ENCODE results near the gene SUSD2.
A peak's percentile ranks its signal among the peaks of the same experiment; 100 is the strongest.

Gene SUSD2

DNA sequence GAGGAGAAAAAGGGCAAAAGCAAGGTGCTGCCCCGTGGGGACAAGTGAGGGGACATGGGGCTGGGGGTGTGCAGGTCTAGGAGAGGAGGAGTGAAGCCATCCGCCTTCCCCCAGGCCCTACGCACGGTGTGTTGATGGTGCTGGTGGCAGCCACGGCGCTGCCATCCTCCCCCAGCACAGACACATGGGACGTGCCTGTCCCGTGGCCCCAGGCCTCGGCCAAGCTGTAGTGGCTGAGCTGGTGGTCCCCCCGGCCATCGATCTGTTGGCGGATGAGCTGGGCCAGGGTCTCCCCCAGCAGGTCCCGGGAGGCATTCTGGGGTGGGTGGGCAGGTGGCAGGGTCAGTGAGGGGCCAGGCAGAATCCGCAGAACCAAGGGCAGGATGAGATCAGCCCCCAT lies 44.7 kb downstream of the SUSD2 start (continued):
- TF ChIP-seq, protein P1, sequence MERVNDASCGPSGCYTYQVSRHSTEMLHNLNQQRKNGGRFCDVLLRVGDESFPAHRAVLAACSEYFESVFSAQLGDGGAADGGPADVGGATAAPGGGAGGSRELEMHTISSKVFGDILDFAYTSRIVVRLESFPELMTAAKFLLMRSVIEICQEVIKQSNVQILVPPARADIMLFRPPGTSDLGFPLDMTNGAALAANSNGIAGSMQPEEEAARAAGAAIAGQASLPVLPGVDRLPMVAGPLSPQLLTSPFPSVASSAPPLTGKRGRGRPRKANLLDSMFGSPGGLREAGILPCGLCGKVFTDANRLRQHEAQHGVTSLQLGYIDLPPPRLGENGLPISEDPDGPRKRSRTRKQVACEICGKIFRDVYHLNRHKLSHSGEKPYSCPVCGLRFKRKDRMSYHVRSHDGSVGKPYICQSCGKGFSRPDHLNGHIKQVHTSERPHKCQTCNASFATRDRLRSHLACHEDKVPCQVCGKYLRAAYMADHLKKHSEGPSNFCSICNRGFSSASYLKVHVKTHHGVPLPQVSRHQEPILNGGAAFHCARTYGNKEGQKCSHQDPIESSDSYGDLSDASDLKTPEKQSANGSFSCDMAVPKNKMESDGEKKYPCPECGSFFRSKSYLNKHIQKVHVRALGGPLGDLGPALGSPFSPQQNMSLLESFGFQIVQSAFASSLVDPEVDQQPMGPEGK (CRISPR knock-in tag; IDR thresholded peaks at IDR 0.05; ENCODE audit: borderline replicate concordance), result no peak
- TF ChIP-seq RARB (CRISPR knock-in tag; IDR thresholded peaks at IDR 0.05) (no peak), CSDC2 (CRISPR knock-in tag; IDR thresholded peaks at IDR 0.05) (no peak), ZNF70 (CRISPR knock-in tag; IDR thresholded peaks at IDR 0.05) (no peak)
- TF ChIP-seq, protein P2, sequence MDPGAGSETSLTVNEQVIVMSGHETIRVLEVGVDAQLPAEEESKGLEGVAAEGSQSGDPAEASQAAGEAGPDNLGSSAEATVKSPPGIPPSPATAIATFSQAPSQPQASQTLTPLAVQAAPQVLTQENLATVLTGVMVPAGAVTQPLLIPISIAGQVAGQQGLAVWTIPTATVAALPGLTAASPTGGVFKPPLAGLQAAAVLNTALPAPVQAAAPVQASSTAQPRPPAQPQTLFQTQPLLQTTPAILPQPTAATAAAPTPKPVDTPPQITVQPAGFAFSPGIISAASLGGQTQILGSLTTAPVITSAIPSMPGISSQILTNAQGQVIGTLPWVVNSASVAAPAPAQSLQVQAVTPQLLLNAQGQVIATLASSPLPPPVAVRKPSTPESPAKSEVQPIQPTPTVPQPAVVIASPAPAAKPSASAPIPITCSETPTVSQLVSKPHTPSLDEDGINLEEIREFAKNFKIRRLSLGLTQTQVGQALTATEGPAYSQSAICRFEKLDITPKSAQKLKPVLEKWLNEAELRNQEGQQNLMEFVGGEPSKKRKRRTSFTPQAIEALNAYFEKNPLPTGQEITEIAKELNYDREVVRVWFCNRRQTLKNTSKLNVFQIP (CRISPR knock-in tag; IDR thresholded peaks at IDR 0.05; ENCODE audit: borderline replicate concordance, low read depth), result no peak

DNA sequence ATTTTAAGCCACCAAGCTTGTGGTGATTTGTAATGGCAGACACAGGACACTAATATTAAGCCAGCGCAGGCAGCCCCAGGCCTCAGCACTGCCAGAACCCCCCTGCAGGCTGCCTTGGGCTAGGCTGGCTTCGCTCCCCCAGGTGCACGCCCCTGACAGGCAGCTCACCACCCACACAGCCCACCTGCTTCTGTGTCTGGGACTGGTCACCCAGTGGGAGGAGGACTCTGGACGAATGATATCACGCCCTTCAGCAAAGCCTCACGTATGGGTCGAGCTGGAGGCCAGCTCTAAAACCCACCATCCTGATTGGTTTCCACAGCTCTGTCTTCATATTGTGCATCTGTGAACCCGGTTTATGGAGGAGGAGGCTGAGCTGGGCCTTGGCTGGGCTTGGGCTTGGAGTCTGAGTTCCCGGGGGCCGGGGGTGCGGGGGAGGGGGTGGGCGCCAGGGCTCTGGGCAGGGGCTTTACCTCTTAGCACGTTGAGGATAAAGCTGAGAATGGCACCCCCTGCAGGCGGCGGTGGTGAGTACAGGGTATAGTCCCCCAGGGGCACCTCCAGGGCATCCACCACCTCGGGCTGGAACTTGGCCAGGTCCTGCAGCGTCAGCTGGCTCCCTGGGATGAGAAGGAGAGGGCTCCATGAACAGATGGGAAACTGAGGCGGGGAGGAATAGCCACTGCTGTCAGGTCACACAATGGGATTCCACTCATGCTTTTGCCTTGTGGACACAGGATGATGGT lies 49.8 kb downstream of the SUSD2 start:
- TF ChIP-seq ZNF565 (CRISPR knock-in tag; conservative IDR thresholded peaks at IDR 0.05; ENCODE audit: low read depth), result no peak
- TF ChIP-seq OSR1 (CRISPR knock-in tag; IDR thresholded peaks at IDR 0.05), result no peak
- no peak for TF ChIP-seq PPARA (CRISPR knock-in tag; IDR thresholded peaks at IDR 0.05; ENCODE audit: borderline replicate concordance)
- TF ChIP-seq, protein P3, sequence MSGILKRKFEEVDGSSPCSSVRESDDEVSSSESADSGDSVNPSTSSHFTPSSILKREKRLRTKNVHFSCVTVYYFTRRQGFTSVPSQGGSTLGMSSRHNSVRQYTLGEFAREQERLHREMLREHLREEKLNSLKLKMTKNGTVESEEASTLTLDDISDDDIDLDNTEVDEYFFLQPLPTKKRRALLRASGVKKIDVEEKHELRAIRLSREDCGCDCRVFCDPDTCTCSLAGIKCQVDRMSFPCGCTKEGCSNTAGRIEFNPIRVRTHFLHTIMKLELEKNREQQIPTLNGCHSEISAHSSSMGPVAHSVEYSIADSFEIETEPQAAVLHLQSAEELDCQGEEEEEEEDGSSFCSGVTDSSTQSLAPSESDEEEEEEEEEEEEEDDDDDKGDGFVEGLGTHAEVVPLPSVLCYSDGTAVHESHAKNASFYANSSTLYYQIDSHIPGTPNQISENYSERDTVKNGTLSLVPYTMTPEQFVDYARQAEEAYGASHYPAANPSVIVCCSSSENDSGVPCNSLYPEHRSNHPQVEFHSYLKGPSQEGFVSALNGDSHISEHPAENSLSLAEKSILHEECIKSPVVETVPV (CRISPR knock-in tag; IDR thresholded peaks at IDR 0.05), result no peak
- TF ChIP-seq, protein P1 (CRISPR knock-in tag; IDR thresholded peaks at IDR 0.05; ENCODE audit: borderline replicate concordance), result no peak
- no peak for TF ChIP-seq TCF4 (CRISPR knock-in tag; IDR thresholded peaks at IDR 0.05; ENCODE audit: borderline replicate concordance)
- no peak for TF ChIP-seq ZFP30 (CRISPR knock-in tag; IDR thresholded peaks at IDR 0.05)
- no peak for TF ChIP-seq ZFP3 (CRISPR knock-in tag; IDR thresholded peaks at IDR 0.05)
- TF ChIP-seq SNAI2 (CRISPR knock-in tag; IDR thresholded peaks at IDR 0.05), result no peak
- ATAC-seq, result peak; percentile 44; the same call in 2 of the 3 replicates

DNA sequence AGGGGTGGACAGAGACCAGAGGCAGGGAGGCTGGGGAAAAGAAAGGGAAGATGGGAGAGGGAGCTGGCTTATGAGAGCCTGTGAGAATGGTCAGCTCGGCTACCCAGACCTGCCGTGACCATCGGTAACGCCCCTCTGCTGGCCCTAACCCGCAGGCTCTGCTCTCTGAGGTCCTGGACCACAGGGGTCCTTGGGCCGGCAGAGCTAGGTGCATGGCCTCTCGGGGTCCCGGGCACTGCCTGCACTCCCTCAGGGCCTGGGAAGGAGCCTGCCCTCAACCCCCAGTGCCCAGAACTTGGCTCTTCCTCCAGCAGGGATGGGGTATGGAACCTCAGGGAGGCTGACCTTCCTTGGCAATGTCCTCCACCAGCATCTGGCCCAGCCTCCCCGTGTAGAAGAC lies 50.4 kb downstream of the SUSD2 start:
- no peak for ATAC-seq
- TF ChIP-seq, protein P3 (CRISPR knock-in tag; IDR thresholded peaks at IDR 0.05), result no peak
- TF ChIP-seq ARNTL (CRISPR knock-in tag; IDR thresholded peaks at IDR 0.05; ENCODE audit: borderline replicate concordance, low read depth), result no peak
- no peak for TF ChIP-seq ZNF565 (CRISPR knock-in tag; conservative IDR thresholded peaks at IDR 0.05; ENCODE audit: low read depth)
- TF ChIP-seq, protein P1 (CRISPR knock-in tag; IDR thresholded peaks at IDR 0.05; ENCODE audit: borderline replicate concordance), result no peak
- no peak for TF ChIP-seq ZNF8 (CRISPR knock-in tag; IDR thresholded peaks at IDR 0.05)
- no peak for TF ChIP-seq OSR1 (CRISPR knock-in tag; IDR thresholded peaks at IDR 0.05)
- no peak for TF ChIP-seq SNAI2 (CRISPR knock-in tag; IDR thresholded peaks at IDR 0.05)
- no peak for TF ChIP-seq ESRRG (CRISPR knock-in tag; IDR thresholded peaks at IDR 0.05)
- TF ChIP-seq ZFP3 (CRISPR knock-in tag; IDR thresholded peaks at IDR 0.05), result no peak
- TF ChIP-seq, protein P2 (CRISPR knock-in tag; IDR thresholded peaks at IDR 0.05; ENCODE audit: borderline replicate concordance, low read depth), result no peak

All from SK-N-SH treated with all-trans-retinoic acid at 6 μM for 48 hours (cell line).